Measurements from ENCODE around the gene ALG14.

The ALG14 gene

DNA sequence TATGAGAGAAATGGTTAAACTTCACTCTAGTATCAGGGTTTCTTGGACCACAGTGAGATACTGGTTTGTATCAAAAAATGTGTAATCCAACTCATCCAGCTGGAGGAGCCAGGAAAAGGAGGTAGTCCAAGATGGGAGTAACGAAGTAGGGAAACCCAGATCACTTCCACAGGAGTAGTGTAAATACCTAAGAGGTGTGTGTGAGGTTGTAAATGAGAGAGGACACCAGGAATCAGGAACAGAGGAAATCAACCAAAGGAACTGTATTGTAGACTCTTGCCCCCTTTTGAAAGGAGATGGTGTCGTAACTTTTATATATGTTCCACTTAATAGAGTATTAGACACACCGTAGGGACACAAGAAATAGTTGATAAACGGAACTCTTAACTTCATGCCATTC lies 24.7 kb upstream of the ALG14 start:
- no peak overlapping the region for H3K4me2 ChIP-seq (ENCODE audit: low read length)
- no peak overlapping the region for H3K4me3 ChIP-seq (ENCODE audit: low read depth, low read length, poor library complexity, severe bottlenecking)
- no peaks in the 10 kb centered on the region for H3K9me3 ChIP-seq (ENCODE audit: low read length)
- H3F3A ChIP-seq (ENCODE audit: insufficient read depth, low read length): no peaks in the 10 kb centered on the region
- H3K9ac ChIP-seq (ENCODE audit: low read length): no peak overlapping the region
- no peaks in the 10 kb centered on the region for H3K79me2 ChIP-seq (ENCODE audit: insufficient read depth, low read length)
- no peak overlapping the region for H3K27ac ChIP-seq (ENCODE audit: low read depth, low read length, poor library complexity, severe bottlenecking)
- no peaks in the 10 kb centered on the region for H3K27me3 ChIP-seq (ENCODE audit: insufficient read depth, low read length)
- no peaks in the 10 kb centered on the region for H4K20me1 ChIP-seq (ENCODE audit: insufficient read depth, low read length)
- H3K9me2 ChIP-seq (ENCODE audit: low read depth, low read length): no peaks in the 10 kb centered on the region
- H2AFZ ChIP-seq (ENCODE audit: low read length): no peak overlapping the region
- no peaks in the 10 kb centered on the region for H3K36me3 ChIP-seq (ENCODE audit: insufficient read depth, low read length)
- TF ChIP-seq CTCF (IDR thresholded peaks at IDR 0.05; ENCODE audit: low read length) (no peak), EZH2 (IDR thresholded peaks at IDR 0.05; ENCODE audit: borderline replicate concordance, low read length) (no peak)
- no peaks in the 10 kb centered on the region for H3K4me1 ChIP-seq (ENCODE audit: insufficient read depth, low read length, severe bottlenecking)

DNA sequence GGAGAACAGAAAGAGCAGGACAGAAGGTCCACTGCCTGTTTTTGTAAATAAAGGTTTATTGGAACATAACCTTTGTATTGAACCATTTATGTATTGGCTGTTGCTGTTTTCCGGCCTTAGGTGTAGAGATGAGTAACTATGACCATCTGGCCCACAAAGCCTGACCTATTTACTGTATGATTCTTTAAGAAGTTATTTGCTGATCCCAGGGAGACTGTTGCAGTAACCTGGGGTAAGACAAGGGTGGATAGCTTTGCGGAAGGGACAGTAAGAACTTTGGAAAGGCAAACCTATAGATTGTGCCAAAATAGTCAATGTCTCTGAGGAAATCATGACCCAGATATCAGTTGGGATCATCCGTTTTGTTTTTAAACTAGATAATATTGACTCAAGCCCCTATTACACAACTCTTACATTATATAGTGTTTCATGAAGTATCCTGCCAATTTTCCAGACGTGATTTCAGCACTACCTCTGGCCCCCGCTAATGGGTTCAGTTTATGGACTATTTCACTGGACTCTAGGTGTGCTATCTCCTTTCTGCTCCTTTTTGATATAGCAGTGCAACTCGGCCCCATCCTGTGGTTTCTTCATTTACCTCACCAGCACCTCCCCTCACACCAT lies 23.6 kb upstream of the ALG14 start:
- no peak for TF ChIP-seq CTCF (IDR thresholded peaks at IDR 0.05; ENCODE audit: low read length)
- TF ChIP-seq EZH2 (IDR thresholded peaks at IDR 0.05; ENCODE audit: borderline replicate concordance, low read length): no peak
- H3K36me3 ChIP-seq (ENCODE audit: insufficient read depth, low read length): no peaks in the 10 kb centered on the region
- no peaks in the 10 kb centered on the region for H3K9me3 ChIP-seq (ENCODE audit: low read length)
- no peak overlapping the region for H3K27ac ChIP-seq (ENCODE audit: low read depth, low read length, poor library complexity, severe bottlenecking)
- no peak overlapping the region for H3K9ac ChIP-seq (ENCODE audit: low read length)
- no peaks in the 10 kb centered on the region for H3F3A ChIP-seq (ENCODE audit: insufficient read depth, low read length)
- H3K27me3 ChIP-seq (ENCODE audit: insufficient read depth, low read length): no peaks in the 10 kb centered on the region
- H3K4me1 ChIP-seq (ENCODE audit: insufficient read depth, low read length, severe bottlenecking): no peaks in the 10 kb centered on the region
- no peaks in the 10 kb centered on the region for H4K20me1 ChIP-seq (ENCODE audit: insufficient read depth, low read length)
- no peak overlapping the region for H3K4me3 ChIP-seq (ENCODE audit: low read depth, low read length, poor library complexity, severe bottlenecking)
- no peak overlapping the region for H3K4me2 ChIP-seq (ENCODE audit: low read length)
- H3K79me2 ChIP-seq (ENCODE audit: insufficient read depth, low read length): no peaks in the 10 kb centered on the region
- H3K9me2 ChIP-seq (ENCODE audit: low read depth, low read length): no peaks in the 10 kb centered on the region
- no peak overlapping the region for H2AFZ ChIP-seq (ENCODE audit: low read length)

- no peak for TF ChIP-seq CTCF (IDR thresholded peaks at IDR 0.05; ENCODE audit: low read length)
- Histone ChIP-seq H3K4me3 (ENCODE audit: low read depth, low read length, poor library complexity, severe bottlenecking) (no peak overlapping the region), H3K79me2 (ENCODE audit: insufficient read depth, low read length) (no peaks in the 10 kb centered on the region), H4K20me1 (ENCODE audit: insufficient read depth, low read length) (no peaks in the 10 kb centered on the region), H3K9me2 (ENCODE audit: low read depth, low read length) (no peaks in the 10 kb centered on the region), H3F3A (ENCODE audit: insufficient read depth, low read length) (no peaks in the 10 kb centered on the region), H3K36me3 (ENCODE audit: insufficient read depth, low read length) (no peaks in the 10 kb centered on the region), H3K9me3 (ENCODE audit: low read length) (no peaks in the 10 kb centered on the region), H2AFZ (ENCODE audit: low read length) (no peak overlapping the region), H3K4me2 (ENCODE audit: low read length) (no peak overlapping the region), H3K4me1 (ENCODE audit: insufficient read depth, low read length, severe bottlenecking) (no peaks in the 10 kb centered on the region), H3K27ac (ENCODE audit: low read depth, low read length, poor library complexity, severe bottlenecking) (no peak overlapping the region), H3K27me3 (ENCODE audit: insufficient read depth, low read length) (no peaks in the 10 kb centered on the region), H3K9ac (ENCODE audit: low read length) (no peak overlapping the region)
Observed at GRCh38 chr1:95095833-95096217, 23.1 kb upstream of the ALG14 start.

Measured in OCI-LY1 (cell line).